SK-N-SH (cell line): ENCODE results near the gene DCAF10. TPM values are rescaled to one million over a fixed set of nuclear protein-coding genes. Genes with fewer than 3 reads are reported as not detected.
A peak's percentile ranks its signal among the peaks of the same experiment; 100 is the strongest.

ENCODE experiments used
- CTCF ChIA-PET: fragments of 300-600, 350-600 bp; formaldehyde crosslinking; extraction: SDS; loops from one replicate; lab custom pipeline; 2021; lab: Yijun Ruan, JAX
- POLR2A ChIA-PET: fragments of 350-600 bp; sonication (Branson Sonifier 250); formaldehyde crosslinking; extraction: SDS; loops from one replicate; lab custom pipeline; 2020; ENCODE audit warnings: antibody characterized with exemption, inconsistent platforms; lab: Yijun Ruan, JAX
- DNase-seq: peaks from one replicate; pipeline ENCODE4 v3.0.0; 2012
- H2AFZ ChIP-seq: fragments of 200-600 bp; sonication (generic); 2 replicates; pipeline ENCODE4 v1.8.1; 2016; ENCODE audit warnings: antibody characterized with exemption, mild to moderate bottlenecking, low read depth
- H3F3A ChIP-seq: fragments of 200-600 bp; sonication (generic); replicated peaks from 2 replicates; pipeline ENCODE3; 2016; ENCODE audit warnings: antibody characterized with exemption, mild to moderate bottlenecking; ENCODE audit not compliant: insufficient read depth
- H3K27ac ChIP-seq, 2 experiments: fragments of 200-500 bp in 1 of 2; fragments of 200-600 bp in 1 of 2; sonication (Bioruptor generic) in 1 of 2; sonication (generic), shearing (Covaris generic) in 1 of 2; 2 replicates each; pipeline versions ENCODE4 v1.5.1 to v1.6.1; 2014 to 2016; ENCODE audit warnings: low read depth in 2 of 2, inconsistent platforms in 1 of 2, low read length in 1 of 2, mild to moderate bottlenecking in 1 of 2, mixed read lengths in 1 of 2
- H3K27me3 ChIP-seq: fragments of 200-600 bp; sonication (generic), shearing (Covaris generic); 2 replicates; pipeline ENCODE4 v1.6.1; 2016; ENCODE audit warnings: mixed run types; ENCODE audit not compliant: insufficient read depth
- H3K36me3 ChIP-seq, 2 experiments: fragments of 200-500 bp in 1 of 2; fragments of 200-600 bp in 1 of 2; sonication (Bioruptor generic) in 1 of 2; sonication (generic) in 1 of 2; replicated peaks in 1 of 2; 2 replicates each; pipeline versions ENCODE3 to v1.5.1; 2014 to 2016; ENCODE audit warnings: low read length in 1 of 2, mild to moderate bottlenecking in 1 of 2; ENCODE audit not compliant: insufficient read depth in 2 of 2, control insufficient read depth in 1 of 2
- H3K4me1 ChIP-seq, 2 experiments: fragments of 200-500 bp in 1 of 2; fragments of 200-600 bp in 1 of 2; sonication (Bioruptor generic) in 1 of 2; sonication (generic), shearing (Covaris generic) in 1 of 2; 2 replicates each; pipeline versions ENCODE4 v1.5.1 to v1.6.1; 2014 to 2016; ENCODE audit warnings: low read depth in 1 of 2, low read length in 1 of 2, mixed run types in 1 of 2; ENCODE audit not compliant: insufficient read depth in 2 of 2, control insufficient read depth in 1 of 2
- H3K4me2 ChIP-seq: fragments of 200-600 bp; sonication (generic), shearing (Covaris generic); 2 replicates; pipeline ENCODE4 v1.6.1; 2017; ENCODE audit warnings: mixed run types
- H3K4me3 ChIP-seq, 2 experiments: fragments of 200-500 bp in 1 of 2; fragments of 200-600 bp in 1 of 2; sonication (Bioruptor generic) in 1 of 2; sonication (generic), shearing (Covaris generic) in 1 of 2; 2 replicates each; pipeline versions ENCODE4 v1.5.1 to v1.8.1; 2014 to 2016; ENCODE audit warnings: low read depth in 2 of 2, inconsistent platforms in 1 of 2, low read length in 1 of 2, mild to moderate bottlenecking in 1 of 2, mixed read lengths in 1 of 2, moderate library complexity in 1 of 2
- H3K79me2 ChIP-seq: fragments of 200-600 bp; sonication (generic); 2 replicates; pipeline ENCODE4 v1.8.1; 2017; ENCODE audit warnings: mild to moderate bottlenecking; ENCODE audit not compliant: insufficient read depth
- H3K9ac ChIP-seq: fragments of 200-600 bp; sonication (generic); 2 replicates; pipeline ENCODE4 v1.6.1; 2017; ENCODE audit warnings: mixed run types
- H3K9me2 ChIP-seq: fragments of 200-600 bp; sonication (generic); 2 replicates; pipeline ENCODE4 v1.6.1; 2017; ENCODE audit warnings: mixed run types
- H3K9me3 ChIP-seq: fragments of 200-600 bp; sonication (generic); 2 replicates; pipeline ENCODE4 v1.6.1; 2017; ENCODE audit warnings: mixed run types, mild to moderate bottlenecking, moderate library complexity
- H4K20me1 ChIP-seq: fragments of 200-600 bp; sonication (generic); 2 replicates; pipeline ENCODE4 v1.6.1; 2017; ENCODE audit warnings: mild to moderate bottlenecking, mixed run types; ENCODE audit not compliant: insufficient read depth
- CTCF ChIP-seq: fragments of 200-600 bp; sonication (generic); IDR thresholded peaks from 2 replicates; pipeline ENCODE4 v1.6.1; 2017; ENCODE audit warnings: antibody characterized with exemption, mild to moderate bottlenecking, moderate library complexity
- FOXJ3 ChIP-seq: sonication (generic); formaldehyde crosslinking; IDR thresholded peaks from 2 replicates; pipeline ENCODE4 v1.5.1; 2020; ENCODE audit warnings: mild to moderate bottlenecking, missing genetic modification reagents
- GABPA ChIP-seq: IDR thresholded peaks from 2 replicates; pipeline ENCODE4 v1.4.0; 2012; ENCODE audit warnings: low read depth, mild to moderate bottlenecking
- IRF3 ChIP-seq: fragments of 150-350 bp; IDR thresholded peaks from 2 replicates; pipeline ENCODE4 v1.6.1; 2016; ENCODE audit warnings: mild to moderate bottlenecking, low read depth, low read length
- JUND ChIP-seq: IDR thresholded peaks from 2 replicates; pipeline ENCODE4 v1.4.0; 2012
- NFIC ChIP-seq: IDR thresholded peaks from 2 replicates; pipeline ENCODE4 v1.4.0; 2012; ENCODE audit warnings: borderline replicate concordance
- RAD21 ChIP-seq: IDR thresholded peaks from 2 replicates; pipeline ENCODE4 v1.6.1; 2012; ENCODE audit warnings: mild to moderate bottlenecking, low read length
- SIN3A ChIP-seq: IDR thresholded peaks from 2 replicates; pipeline ENCODE4 v1.6.1; 2012; ENCODE audit warnings: low read depth, mild to moderate bottlenecking, low read length, moderate library complexity, borderline replicate concordance
- USF2 ChIP-seq: fragments of 150-350 bp; IDR thresholded peaks from 2 replicates; pipeline ENCODE4 v1.6.1; 2017; ENCODE audit warnings: antibody characterized with exemption, low read length, low read depth, borderline replicate concordance
- WGBS: methylation state at CpG from one replicate; pipeline ENCODE4 v1.1.6; 2017; ENCODE audit warnings: low lambda C conversion rate; 5-methylcytosine and 5-hydroxymethylcytosine counted together
- polyA plus RNA-seq, 3 experiments: library from polyadenylated mRNA; depleted of rRNA; stranded (reverse); fragments of >200 nt; gene quantifications; 2 replicates each; pipeline ENCODE4 v1.2.3, GENCODE V29; 2012

The DCAF10 gene
- polyA plus RNA-seq, 1 of the 3 experiments (the other 2 are of a cell fraction): 11.8 TPM

- H3K9ac ChIP-seq: no peak overlapping the region
- no peak overlapping the region for H3K4me2 ChIP-seq
- no peaks in the 10 kb centered on the region for H3K9me2 ChIP-seq
- TF ChIP-seq IRF3 (no peak), GABPA (no peak), RAD21 (no peak), JUND (no peak), CTCF (no peak), FOXJ3 (CRISPR knock-in tag) (no peak), SIN3A (no peak), USF2 (no peak)
- ChIA-PET CTCF (interaction anchor here (1.1 to 6.7 kb wide), 9 partner anchors 9 to 456 kb away, joined by 3 to 124 read pairs (median 14); partner anchors contain the start of gene SHB), POLR2A (no interaction called here)
- H3K79me2 ChIP-seq: no peaks in the 10 kb centered on the region
- H4K20me1 ChIP-seq: no peaks in the 10 kb centered on the region
- DNase-seq: no peak
- peaks cover 12% of the 10 kb centered on the region for H3F3A ChIP-seq
- H3K9me3 ChIP-seq: no peaks in the 10 kb centered on the region
- H2AFZ ChIP-seq: no peak overlapping the region
- WGBS: 98% methylated on average over 10 of the region's 14 CpGs
- H3K4me3 ChIP-seq: no peak overlapping the region
- peaks cover 10 to 36% of the 10 kb centered on the region in 2 experiments for H3K36me3 ChIP-seq
- H3K27me3 ChIP-seq: no peaks in the 10 kb centered on the region
- peaks cover 5 to 12% of the 10 kb centered on the region in 2 experiments; a peak in 1 of 4 replicates for H3K4me1 ChIP-seq
- no peak overlapping the region for H3K27ac ChIP-seq
Measured at GRCh38 chr9:37915911-37916470, 115.4 kb downstream of the DCAF10 start.

GRCh38 chr9:37916471-37917312 lies 116.1 kb downstream of the DCAF10 start:
- no peak overlapping the region for H3K4me3 ChIP-seq
- H3K36me3 ChIP-seq: peaks cover 12 to 42% of the 10 kb centered on the region in 2 experiments
- no peak overlapping the region for H3K4me2 ChIP-seq
- no peak for TF ChIP-seq NFIC
- TF ChIP-seq, all 33 proteins: peak for 0
- Histone ChIP-seq H3K9ac (no peak overlapping the region), H3K9me2 (no peaks in the 10 kb centered on the region), H3K27me3 (no peaks in the 10 kb centered on the region), H3K4me1 (peaks cover 5 to 14% of the 10 kb centered on the region in 2 experiments; a peak in 1 of 4 replicates), H3K9me3 (no peaks in the 10 kb centered on the region), H2AFZ (no peak overlapping the region), H4K20me1 (no peaks in the 10 kb centered on the region), H3F3A (peaks cover 12% of the 10 kb centered on the region), H3K27ac (peak overlapping the region in 1 of 2 experiments; percentile 36; a peak in 2 of 4 replicates), H3K79me2 (peaks cover 6% of the 10 kb centered on the region; the same call in 1 of the 2 replicates)
- WGBS: 92% methylated on average over 10 of the region's 18 CpGs
- DNase-seq: no peak
- ChIA-PET POLR2A (no interaction called here), CTCF (interaction anchor here (0.8 to 6.7 kb wide), 5 partner anchors 13 to 447 kb away, joined by 3 to 124 read pairs (median 5); no protein-coding TSS in a partner anchor)

Other genes starting within 250 kb of the DCAF10 start
- gene FBXO10, start 224.4 kb upstream of the DCAF10 start, polyA plus RNA-seq (2012; rRNA removed): 10.1 and 12.8 TPM in 2 replicates
- gene TOMM5, start 208.2 kb upstream of the DCAF10 start, polyA plus RNA-seq (2012; rRNA removed): 215 and 255 TPM in 2 replicates
- gene FRMPD1, start 149.8 kb upstream of the DCAF10 start, polyA plus RNA-seq (2012; rRNA removed): not detected in 2 replicates
- 7.3 and 8.4 TPM in 2 replicates for gene TRMT10B, start 47.0 kb upstream of the DCAF10 start, polyA plus RNA-seq (2012; rRNA removed)
- 44.0 and 53.6 TPM in 2 replicates for gene EXOSC3, start 15.7 kb upstream of the DCAF10 start, polyA plus RNA-seq (2012; rRNA removed)
- 13.3 and 14.9 TPM in 2 replicates for gene SLC25A51, start 103.3 kb downstream of the DCAF10 start, polyA plus RNA-seq (2012; rRNA removed)